ENCODE results near the gene WDR72.

DNA sequence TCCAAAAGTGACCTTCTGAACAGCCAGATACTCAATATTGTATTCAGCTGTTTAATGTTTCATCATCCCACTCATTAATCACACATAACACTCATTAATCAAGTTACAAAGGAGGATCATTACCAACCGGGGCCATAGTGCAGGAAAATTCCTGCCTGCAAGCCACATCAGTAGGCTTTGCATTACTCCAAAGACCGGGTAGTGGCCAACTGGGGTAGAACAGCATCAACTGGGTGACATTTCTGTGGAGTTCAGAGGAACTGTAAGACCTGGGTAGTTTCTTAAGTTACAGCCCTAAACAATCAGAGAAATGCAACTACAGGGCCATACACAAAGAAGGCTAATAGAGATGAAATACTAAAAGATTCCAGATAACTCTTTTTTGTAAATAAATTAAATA is 253.1 kb downstream of the WDR72 start:
- TF ChIP-seq CTCF (IDR thresholded peaks at IDR 0.05; ENCODE audit: control extremely low read depth in 1 of 3, insufficient read depth in 1 of 3, low read depth in 1 of 3, low read length in 3 of 3), result peak in 1 of 3 experiments; percentile 13; a peak in 1 of 4 replicates
- no peak for TF ChIP-seq SAP30 (IDR thresholded peaks at IDR 0.05; ENCODE audit: insufficient read depth, insufficient replicate concordance, low read length)
- TF ChIP-seq ATF3 (IDR thresholded peaks at IDR 0.05; ENCODE audit: insufficient read depth, low read depth, low read length), result no peak
- no peak for TF ChIP-seq NRF1 (IDR thresholded peaks at IDR 0.05; ENCODE audit: low read depth, low read length)
- no peak for TF ChIP-seq POLR2AphosphoS5 (IDR thresholded peaks at IDR 0.05; ENCODE audit: low read depth, low read length)
- no peak for TF ChIP-seq RNF2 (IDR thresholded peaks at IDR 0.05; ENCODE audit: borderline replicate concordance, low read depth, low read length, missing control alignments, poor library complexity, severe bottlenecking)
